Measurements from ENCODE around the gene BARHL1.
"Not testable (repeated sequence)": the region's sequence is repeated elsewhere in the genome, so short reads cannot be mapped to it uniquely, and the experiment has no call there.

Gene BARHL1

GRCh38 chr9:132559711-132560110, 22.7 kb upstream of the BARHL1 start:
- ChIA-PET CTCF (interaction anchor here (0.6 to 2.9 kb wide), 2 partner anchors 14 to 37 kb away, joined by 3 to 28 read pairs; no protein-coding TSS in a partner anchor), POLR2A (no interaction called here)
- Histone ChIP-seq H3K9me3 (ENCODE audit: control insufficient read depth, insufficient read depth, low read depth, low read length) (no peaks in the 10 kb centered on the region), H3K4me1 (ENCODE audit: control insufficient read depth, insufficient read depth, low read length) (no peaks in the 10 kb centered on the region), H3K27ac (ENCODE audit: extremely low read depth, low read depth, low read length) (no peak overlapping the region), H3K36me3 (ENCODE audit: control insufficient read depth in 2 of 2, insufficient read depth in 1 of 2, low read length in 2 of 2) (no peaks in the 10 kb centered on the region), H3K4me3 (ENCODE audit: low read depth, low read length) (no peak overlapping the region)
- TF ChIP-seq WT1 (tag by site-specific recombination; IDR thresholded peaks at IDR 0.05) (no peak), ZNF10 (tag by site-specific recombination; IDR thresholded peaks at IDR 0.05) (peak; percentile 63; the same call in 1 of the 2 replicates), ZNF704 (tag by site-specific recombination; IDR thresholded peaks at IDR 0.05) (no peak)

DNA sequence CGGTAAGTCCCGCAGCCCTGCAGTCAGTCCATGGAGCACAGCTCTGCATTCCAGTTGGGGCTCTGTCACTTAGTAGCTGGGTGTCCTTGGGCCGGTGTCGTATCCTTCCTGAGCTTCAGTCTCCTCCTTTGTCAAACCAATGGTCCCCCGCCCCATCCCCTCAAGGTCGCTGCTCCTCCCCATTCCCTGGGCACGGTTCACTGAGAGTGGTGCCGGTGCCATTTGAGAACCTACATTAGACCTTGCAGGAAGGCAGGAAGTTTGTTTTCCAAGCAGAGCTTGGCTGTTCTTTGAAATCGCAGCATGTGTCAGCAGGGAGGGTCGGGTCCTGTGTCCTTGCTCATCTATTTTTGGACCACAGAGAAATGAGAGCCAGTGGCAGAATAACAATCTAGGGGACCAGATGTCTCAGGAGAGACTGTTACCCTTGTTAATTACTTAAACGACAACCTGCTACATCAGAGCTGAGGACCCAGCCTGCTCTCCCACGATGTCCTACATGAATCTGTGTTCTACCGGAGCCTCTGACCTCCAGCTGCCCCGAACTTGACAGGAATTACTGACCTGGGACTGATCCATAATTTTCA, 21.7 kb upstream of the BARHL1 start:
- H3K36me3 ChIP-seq (ENCODE audit: control insufficient read depth in 2 of 2, insufficient read depth in 1 of 2, low read length in 2 of 2), result no peaks in the 10 kb centered on the region
- ChIA-PET POLR2A (no interaction called here), CTCF (interaction anchor here (0.6 to 2.9 kb wide), 6 partner anchors 10 to 486 kb away, joined by 3 to 28 read pairs (median 4); partner anchors contain the start of gene CFAP77)

GRCh38 chr9:132562306-132562573, 20.2 kb upstream of the BARHL1 start:
- H3K4me1 ChIP-seq (ENCODE audit: control insufficient read depth, insufficient read depth, low read length), result no peaks in the 10 kb centered on the region
- no peak overlapping the region for H3K4me3 ChIP-seq (ENCODE audit: low read depth, low read length)
- ChIA-PET POLR2A (no interaction called here), CTCF (interaction anchor here (1.0 to 2.9 kb wide), 2 partner anchors 11 to 48 kb away, joined by 3 to 28 read pairs; no protein-coding TSS in a partner anchor)
- no peaks in the 10 kb centered on the region for H3K9me3 ChIP-seq (ENCODE audit: control insufficient read depth, insufficient read depth, low read depth, low read length)
- TF ChIP-seq GLIS1 (tag by site-specific recombination; IDR thresholded peaks at IDR 0.05) (peak; percentile 1), SP3 (tag by site-specific recombination; IDR thresholded peaks at IDR 0.05) (no peak)
- H3K36me3 ChIP-seq (ENCODE audit: control insufficient read depth in 2 of 2, insufficient read depth in 1 of 2, low read length in 2 of 2), result no peaks in the 10 kb centered on the region
- H3K27ac ChIP-seq (ENCODE audit: extremely low read depth, low read depth, low read length), result no peak overlapping the region

More for the DNA sequence above, 21.7 kb upstream of the BARHL1 start:
- Histone ChIP-seq H3K27ac (ENCODE audit: extremely low read depth, low read depth, low read length) (no peak overlapping the region), H3K4me3 (ENCODE audit: low read depth, low read length) (no peak overlapping the region), H3K4me1 (ENCODE audit: control insufficient read depth, insufficient read depth, low read length) (no peaks in the 10 kb centered on the region), H3K9me3 (ENCODE audit: control insufficient read depth, insufficient read depth, low read depth, low read length) (no peaks in the 10 kb centered on the region)
- no peak for TF ChIP-seq KLF9 (tag by site-specific recombination; IDR thresholded peaks at IDR 0.05; ENCODE audit: low read depth)
- TF ChIP-seq ZBTB17 (tag by site-specific recombination; IDR thresholded peaks at IDR 0.05), result 0 out of 2 replicates have a peak, but pooled peaks have one; percentile 11
- no peak for TF ChIP-seq PRDM6 (tag by site-specific recombination; IDR thresholded peaks at IDR 0.05)
- TF ChIP-seq ZNF324 (tag by site-specific recombination; IDR thresholded peaks at IDR 0.05), result no peak
- peak; percentile 77 for TF ChIP-seq GLIS1 (tag by site-specific recombination; IDR thresholded peaks at IDR 0.05)
- TF ChIP-seq ZNF354C (tag by site-specific recombination; IDR thresholded peaks at IDR 0.05; ENCODE audit: borderline replicate concordance, low read depth), result no peak
- TF ChIP-seq ZNF24 (tag by site-specific recombination; IDR thresholded peaks at IDR 0.05), result no peak

DNA sequence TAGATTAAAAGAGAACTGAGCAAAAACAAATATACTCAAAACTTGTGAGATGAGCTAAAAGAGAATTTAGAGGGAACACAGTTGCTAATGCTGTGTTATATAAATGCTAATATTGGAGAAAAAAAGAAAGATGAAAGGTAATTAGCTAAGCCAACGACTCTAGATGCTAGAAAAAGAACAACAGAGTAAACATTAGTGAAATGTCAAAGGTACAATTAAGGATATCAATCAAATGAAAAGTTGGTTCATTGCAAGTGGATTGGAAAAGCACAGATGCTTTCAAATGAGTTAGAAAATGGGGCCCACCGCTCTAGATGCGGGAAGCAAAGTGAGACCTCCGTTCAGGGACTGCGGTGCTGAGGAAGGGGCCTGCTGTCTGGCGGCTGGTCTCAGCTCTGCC, 17.9 kb upstream of the BARHL1 start:
- POLR2A ChIA-PET, result no interaction called here
- H3K27ac ChIP-seq (ENCODE audit: extremely low read depth, low read depth, low read length), result no peak overlapping the region

DNA sequence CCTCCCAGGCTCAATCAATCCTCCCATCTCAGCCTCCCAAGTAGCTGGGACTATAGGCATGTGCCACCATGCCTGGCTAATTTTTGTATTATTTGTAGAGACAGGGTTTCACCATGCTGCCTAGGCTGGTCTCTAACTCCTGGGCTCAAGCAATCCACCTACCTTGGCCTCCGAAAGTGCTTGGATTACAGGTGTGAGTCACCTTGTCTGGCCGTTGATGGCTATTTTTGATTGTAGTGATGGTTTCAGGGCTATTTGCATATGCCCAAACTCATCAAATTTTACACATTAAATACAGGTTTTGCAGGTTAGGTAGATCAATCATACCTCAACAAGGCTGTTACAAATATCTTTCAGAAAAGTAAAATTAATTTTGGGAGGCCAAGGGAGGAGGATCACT, 13.6 kb upstream of the BARHL1 start:
- H3K36me3 ChIP-seq (ENCODE audit: control insufficient read depth in 2 of 2, insufficient read depth in 1 of 2, low read length in 2 of 2); H3K4me1 ChIP-seq (ENCODE audit: control insufficient read depth, insufficient read depth, low read length); H3K27ac ChIP-seq (ENCODE audit: extremely low read depth, low read depth, low read length); POLR2A ChIA-PET; H3K9me3 ChIP-seq (ENCODE audit: control insufficient read depth, insufficient read depth, low read depth, low read length); H3K4me3 ChIP-seq (ENCODE audit: low read depth, low read length): not testable (repeated sequence)
- CTCF ChIA-PET, result interaction anchor here (0.8 kb wide), 2 partner anchors 20 to 68 kb away, joined by 3 read pairs; no protein-coding TSS in a partner anchor

More for the DNA sequence above, 17.9 kb upstream of the BARHL1 start:
- Histone ChIP-seq H3K9me3 (ENCODE audit: control insufficient read depth, insufficient read depth, low read depth, low read length) (no peaks in the 10 kb centered on the region), H3K4me1 (ENCODE audit: control insufficient read depth, insufficient read depth, low read length) (no peaks in the 10 kb centered on the region), H3K36me3 (ENCODE audit: control insufficient read depth in 2 of 2, insufficient read depth in 1 of 2, low read length in 2 of 2) (no peaks in the 10 kb centered on the region), H3K4me3 (ENCODE audit: low read depth, low read length) (no peak overlapping the region)
- TF ChIP-seq HOXA7 (CRISPR knock-in tag; IDR thresholded peaks at IDR 0.05; ENCODE audit: borderline replicate concordance), result no peak
- TF ChIP-seq ZXDB (tag by site-specific recombination; IDR thresholded peaks at IDR 0.05), result no peak
- TF ChIP-seq ZNF707 (tag by site-specific recombination; IDR thresholded peaks at IDR 0.05), result no peak
- no peak for TF ChIP-seq ZNF324 (tag by site-specific recombination; IDR thresholded peaks at IDR 0.05)
- no peak for TF ChIP-seq ZNF24 (tag by site-specific recombination; IDR thresholded peaks at IDR 0.05)
- no peak for TF ChIP-seq ZNF776 (tag by site-specific recombination; IDR thresholded peaks at IDR 0.05; ENCODE audit: borderline replicate concordance)
- CTCF ChIA-PET, result interaction anchor here (1.6 to 4.1 kb wide), 2 partner anchors 11 to 57 kb away, joined by 9 to 24 read pairs; no protein-coding TSS in a partner anchor
